GM23338 (cell line): ENCODE measurements around the gene RALGPS1. TPM values are rescaled to one million over a fixed set of nuclear protein-coding genes. Genes with fewer than 3 reads are reported as not detected.

Experiments used
- ATAC-seq: fragments of 200-7000 bp; cut with Tn5 transposase; 3 replicates; pipeline ENCODE4 v1.9.1; 2020
- DNase-seq: peaks from one replicate; pipeline ENCODE4 v3.0.0-alpha.2; 2015; ENCODE audit warnings: low spot score
- H2AFZ ChIP-seq: fragments of 200-600 bp; sonication (generic); 2 replicates; pipeline ENCODE4 v1.8.0; 2016; ENCODE audit warnings: antibody characterized with exemption, mild to moderate bottlenecking, moderate library complexity
- H3F3A ChIP-seq: fragments of 200-600 bp; sonication (generic); replicated peaks from 2 replicates; pipeline ENCODE4 v1.8.0; 2017; ENCODE audit warnings: antibody characterized with exemption, mixed run types, low read depth
- H3K27ac ChIP-seq: fragments of 200-600 bp; sonication (generic); 2 replicates; pipeline ENCODE4 v1.6.1; 2016; ENCODE audit warnings: low read depth
- H3K27me3 ChIP-seq: fragments of 200-600 bp; sonication (generic); 2 replicates; pipeline ENCODE4 v1.8.0; 2016; ENCODE audit warnings: mild to moderate bottlenecking, mixed run types, moderate library complexity; ENCODE audit not compliant: insufficient read depth
- H3K36me3 ChIP-seq: fragments of 200-600 bp; sonication (generic); 2 replicates; pipeline ENCODE4 v1.8.0; 2016; ENCODE audit warnings: mild to moderate bottlenecking; ENCODE audit not compliant: insufficient read depth
- H3K4me1 ChIP-seq: fragments of 200-600 bp; sonication (generic); 2 replicates; pipeline ENCODE4 v1.8.0; 2016; ENCODE audit warnings: mild to moderate bottlenecking, moderate library complexity; ENCODE audit not compliant: insufficient read depth
- H3K4me2 ChIP-seq: fragments of 200-600 bp; sonication (generic); 2 replicates; pipeline ENCODE4 v1.7.1; 2017; ENCODE audit warnings: mixed run types
- H3K4me3 ChIP-seq: fragments of 200-600 bp; sonication (generic); 2 replicates; pipeline ENCODE4 v1.6.1; 2016; ENCODE audit warnings: mixed run types
- H3K79me2 ChIP-seq: fragments of 200-600 bp; sonication (generic); replicated peaks from 2 replicates; pipeline ENCODE4 v1.8.0; 2017; ENCODE audit warnings: mild to moderate bottlenecking; ENCODE audit not compliant: insufficient read depth
- H3K9me2 ChIP-seq: fragments of 200-600 bp; sonication (generic); 2 replicates; pipeline ENCODE4 v1.8.0; 2017; ENCODE audit not compliant: insufficient read depth
- H4K20me1 ChIP-seq: fragments of 200-600 bp; sonication (generic); replicated peaks from 2 replicates; pipeline ENCODE4 v1.8.0; 2017; ENCODE audit warnings: mild to moderate bottlenecking; ENCODE audit not compliant: insufficient read depth
- H3K27ac Mint-ChIP-seq: 2 replicates; pipeline ENCODE4 v1.8.0; 2020; ENCODE audit warnings: inconsistent platforms, mild to moderate bottlenecking, moderate library complexity, mixed read lengths
- H3K27me3 Mint-ChIP-seq: 3 replicates; pipeline ENCODE4 v1.8.0; 2022; ENCODE audit warnings: low read depth, mild to moderate bottlenecking, moderate library complexity, mixed read lengths, inconsistent platforms; ENCODE audit not compliant: insufficient read depth, poor library complexity
- H3K36me3 Mint-ChIP-seq: 3 replicates; pipeline ENCODE4 v1.8.0; 2021; ENCODE audit warnings: low read depth, mild to moderate bottlenecking, inconsistent platforms, moderate library complexity, mixed read lengths
- H3K4me1 Mint-ChIP-seq: 3 replicates; pipeline ENCODE4 v1.8.0; 2020; ENCODE audit warnings: mild to moderate bottlenecking, inconsistent platforms, mixed read lengths
- H3K4me3 Mint-ChIP-seq: 3 replicates; pipeline ENCODE4 v1.8.0; 2021; ENCODE audit warnings: moderate library complexity, mild to moderate bottlenecking, inconsistent platforms, mixed read lengths
- H3K9me3 Mint-ChIP-seq: 3 replicates; pipeline ENCODE4 v1.8.0; 2020; ENCODE audit warnings: moderate library complexity, mild to moderate bottlenecking, inconsistent platforms, mixed read lengths
- EZH2 ChIP-seq: fragments of 200-600 bp; sonication (generic); IDR thresholded peaks from one replicate; pipeline ENCODE4 v1.8.0; 2017; ENCODE audit warnings: antibody characterized with exemption, mild to moderate bottlenecking, low read depth; ENCODE audit not compliant: unreplicated experiment
- POLR2AphosphoS5 ChIP-seq: IDR thresholded peaks from 2 replicates; pipeline ENCODE4 v1.6.1; 2016; ENCODE audit warnings: antibody characterized with exemption, low read depth
- STAT1 ChIP-seq: IDR thresholded peaks from one replicate; pipeline ENCODE4 v1.6.1; 2016; ENCODE audit warnings: antibody characterized with exemption; ENCODE audit not compliant: unreplicated experiment
- ZNF331 ChIP-seq: fragments of 250-450 bp; sonication (Bioruptor Pico); IDR thresholded peaks from 2 replicates; pipeline ENCODE4 v1.5.0; 2020; ENCODE audit warnings: low read depth, mild to moderate bottlenecking, moderate library complexity
- polyA plus RNA-seq: library from polyadenylated mRNA; unstranded; fragments of >200 nt; fragmentation: Nextera tagmentation; extraction: Ambion mirVana; gene quantifications from 2 replicates; pipeline ENCODE4 v1.2.1, GENCODE V29; 2016
- total RNA-seq: library from RNA; depleted of rRNA; stranded (reverse); fragments of >200 nt; shearing (Covaris generic); gene quantifications from 2 replicates; pipeline ENCODE4 v1.2.3, GENCODE V29; 2014
- TF ChIP-seq, protein P1 (sequence below): fragments of 250-450 bp; sonication (Bioruptor Pico); IDR thresholded peaks from 2 replicates; pipeline ENCODE4 v1.5.0; 2020; ENCODE audit warnings: mild to moderate bottlenecking, moderate library complexity
- TF ChIP-seq, protein P2 (sequence below), 2 experiments: fragments of 200-600 bp in 1 of 2; sonication (generic) in 1 of 2; conservative IDR thresholded peaks; 2 replicates each; pipeline versions ENCODE4 v1.5.1 to v1.6.1; 2016 to 2017; ENCODE audit warnings: antibody characterized with exemption in 2 of 2, low read depth in 2 of 2, mild to moderate bottlenecking in 2 of 2, moderate library complexity in 1 of 2

The RALGPS1 gene
- total and polyA plus RNA-seq, 2 experiments from 2014 or later: 18.2 to 57.1 TPM

DNA sequence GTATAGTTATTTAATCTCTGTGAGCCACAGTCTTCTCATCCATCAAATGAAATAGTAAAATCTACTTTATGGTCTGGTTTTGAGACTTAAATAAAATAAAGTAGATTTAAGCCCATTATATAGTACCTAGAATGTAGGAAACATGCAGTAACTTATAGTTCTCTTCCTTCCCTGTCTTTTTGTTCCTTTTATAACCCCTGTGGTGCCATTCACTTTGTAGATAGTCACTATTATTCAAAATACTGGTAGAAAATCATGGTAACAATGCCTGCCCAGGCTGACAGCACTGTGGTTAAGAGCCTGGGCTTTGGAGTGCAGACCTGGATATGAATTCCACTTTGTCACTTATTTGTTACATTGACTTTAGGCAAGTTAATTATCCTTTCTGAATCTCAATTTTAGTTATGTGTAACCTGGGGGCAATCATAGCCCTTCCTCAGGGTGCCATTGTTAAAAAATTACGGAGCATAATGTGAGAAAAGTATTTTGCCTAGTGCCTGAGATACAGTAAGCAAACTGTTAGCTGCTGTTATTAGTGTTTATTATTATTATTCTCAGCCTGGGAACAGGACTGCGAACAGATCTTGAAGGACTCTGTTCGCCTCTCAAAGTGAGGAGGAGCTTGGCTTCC lies 100.4 kb downstream of the RALGPS1 start (continued):
- TF ChIP-seq, protein P1, sequence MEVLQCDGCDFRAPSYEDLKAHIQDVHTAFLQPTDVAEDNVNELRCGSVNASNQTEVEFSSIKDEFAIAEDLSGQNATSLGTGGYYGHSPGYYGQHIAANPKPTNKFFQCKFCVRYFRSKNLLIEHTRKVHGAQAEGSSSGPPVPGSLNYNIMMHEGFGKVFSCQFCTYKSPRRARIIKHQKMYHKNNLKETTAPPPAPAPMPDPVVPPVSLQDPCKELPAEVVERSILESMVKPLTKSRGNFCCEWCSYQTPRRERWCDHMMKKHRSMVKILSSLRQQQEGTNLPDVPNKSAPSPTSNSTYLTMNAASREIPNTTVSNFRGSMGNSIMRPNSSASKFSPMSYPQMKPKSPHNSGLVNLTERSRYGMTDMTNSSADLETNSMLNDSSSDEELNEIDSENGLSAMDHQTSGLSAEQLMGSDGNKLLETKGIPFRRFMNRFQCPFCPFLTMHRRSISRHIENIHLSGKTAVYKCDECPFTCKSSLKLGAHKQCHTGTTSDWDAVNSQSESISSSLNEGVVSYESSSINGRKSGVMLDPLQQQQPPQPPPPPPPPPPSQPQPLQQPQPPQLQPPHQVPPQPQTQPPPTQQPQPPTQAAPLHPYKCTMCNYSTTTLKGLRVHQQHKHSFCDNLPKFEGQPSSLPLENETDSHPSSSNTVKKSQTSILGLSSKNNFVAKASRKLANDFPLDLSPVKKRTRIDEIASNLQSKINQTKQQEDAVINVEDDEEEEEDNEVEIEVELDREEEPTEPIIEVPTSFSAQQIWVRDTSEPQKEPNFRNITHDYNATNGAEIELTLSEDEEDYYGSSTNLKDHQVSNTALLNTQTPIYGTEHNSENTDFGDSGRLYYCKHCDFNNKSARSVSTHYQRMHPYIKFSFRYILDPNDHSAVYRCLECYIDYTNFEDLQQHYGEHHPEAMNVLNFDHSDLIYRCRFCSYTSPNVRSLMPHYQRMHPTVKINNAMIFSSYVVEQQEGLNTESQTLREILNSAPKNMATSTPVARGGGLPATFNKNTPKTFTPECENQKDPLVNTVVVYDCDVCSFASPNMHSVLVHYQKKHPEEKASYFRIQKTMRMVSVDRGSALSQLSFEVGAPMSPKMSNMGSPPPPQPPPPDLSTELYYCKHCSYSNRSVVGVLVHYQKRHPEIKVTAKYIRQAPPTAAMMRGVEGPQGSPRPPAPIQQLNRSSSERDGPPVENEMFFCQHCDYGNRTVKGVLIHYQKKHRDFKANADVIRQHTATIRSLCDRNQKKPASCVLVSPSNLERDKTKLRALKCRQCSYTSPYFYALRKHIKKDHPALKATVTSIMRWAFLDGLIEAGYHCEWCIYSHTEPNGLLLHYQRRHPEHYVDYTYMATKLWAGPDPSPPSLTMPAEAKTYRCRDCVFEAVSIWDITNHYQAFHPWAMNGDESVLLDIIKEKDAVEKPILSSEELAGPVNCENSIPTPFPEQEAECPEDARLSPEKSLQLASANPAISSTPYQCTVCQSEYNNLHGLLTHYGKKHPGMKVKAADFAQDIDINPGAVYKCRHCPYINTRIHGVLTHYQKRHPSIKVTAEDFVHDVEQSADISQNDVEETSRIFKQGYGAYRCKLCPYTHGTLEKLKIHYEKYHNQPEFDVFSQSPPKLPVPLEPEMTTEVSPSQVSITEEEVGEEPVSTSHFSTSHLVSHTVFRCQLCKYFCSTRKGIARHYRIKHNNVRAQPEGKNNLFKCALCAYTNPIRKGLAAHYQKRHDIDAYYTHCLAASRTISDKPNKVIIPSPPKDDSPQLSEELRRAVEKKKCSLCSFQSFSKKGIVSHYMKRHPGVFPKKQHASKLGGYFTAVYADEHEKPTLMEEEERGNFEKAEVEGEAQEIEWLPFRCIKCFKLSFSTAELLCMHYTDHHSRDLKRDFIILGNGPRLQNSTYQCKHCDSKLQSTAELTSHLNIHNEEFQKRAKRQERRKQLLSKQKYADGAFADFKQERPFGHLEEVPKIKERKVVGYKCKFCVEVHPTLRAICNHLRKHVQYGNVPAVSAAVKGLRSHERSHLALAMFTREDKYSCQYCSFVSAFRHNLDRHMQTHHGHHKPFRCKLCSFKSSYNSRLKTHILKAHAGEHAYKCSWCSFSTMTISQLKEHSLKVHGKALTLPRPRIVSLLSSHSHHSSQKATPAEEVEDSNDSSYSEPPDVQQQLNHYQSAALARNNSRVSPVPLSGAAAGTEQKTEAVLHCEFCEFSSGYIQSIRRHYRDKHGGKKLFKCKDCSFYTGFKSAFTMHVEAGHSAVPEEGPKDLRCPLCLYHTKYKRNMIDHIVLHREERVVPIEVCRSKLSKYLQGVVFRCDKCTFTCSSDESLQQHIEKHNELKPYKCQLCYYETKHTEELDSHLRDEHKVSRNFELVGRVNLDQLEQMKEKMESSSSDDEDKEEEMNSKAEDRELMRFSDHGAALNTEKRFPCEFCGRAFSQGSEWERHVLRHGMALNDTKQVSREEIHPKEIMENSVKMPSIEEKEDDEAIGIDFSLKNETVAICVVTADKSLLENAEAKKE (CRISPR knock-in tag): no peak
- TF ChIP-seq POLR2AphosphoS5: no peak

DNA sequence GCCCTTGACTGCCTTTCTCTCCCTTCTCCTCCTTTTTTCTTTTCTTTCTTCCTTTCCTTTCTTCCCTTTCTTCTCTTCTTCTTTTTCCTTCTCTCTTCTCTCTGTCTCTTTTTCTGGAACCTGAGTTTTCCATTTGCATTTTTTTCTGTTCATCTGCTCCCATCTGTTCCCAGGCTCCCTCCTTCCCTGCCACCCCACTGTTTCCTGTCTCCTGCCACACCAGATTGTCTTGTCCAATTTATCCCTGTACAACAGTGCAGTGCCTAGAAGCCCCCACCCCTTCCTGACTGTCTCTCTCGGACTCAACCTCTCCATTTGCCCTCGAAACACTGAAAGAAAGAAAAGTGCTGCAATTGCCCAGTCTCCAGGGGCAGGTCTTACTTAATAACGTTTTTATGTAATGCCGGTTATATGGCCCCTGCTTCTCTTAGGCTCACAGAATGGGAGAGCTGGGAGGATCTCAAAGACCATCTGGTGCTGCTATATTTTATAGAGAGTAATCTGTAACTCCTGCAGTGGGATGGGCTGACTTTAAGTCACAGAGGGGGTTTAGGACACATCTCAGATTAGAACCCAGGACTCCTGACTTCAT lies 101.4 kb downstream of the RALGPS1 start:
- Histone ChIP-seq H3K27ac (no peak overlapping the region), H3K79me2 (no peaks in the 10 kb centered on the region), H3F3A (no peaks in the 10 kb centered on the region), H3K4me3 (no peak overlapping the region), H3K4me1 (peaks cover 8% of the 10 kb centered on the region; the same call in 1 of the 2 replicates), H4K20me1 (no peaks in the 10 kb centered on the region; the same call in 1 of the 2 replicates), H2AFZ (no peak overlapping the region), H3K36me3 (no peaks in the 10 kb centered on the region), H3K27me3 (no peaks in the 10 kb centered on the region), H3K4me2 (no peak overlapping the region), H3K9me2 (no peaks in the 10 kb centered on the region)
- H3K36me3 Mint-ChIP-seq: no peaks in the 10 kb centered on the region
- H3K4me1 Mint-ChIP-seq: peaks cover 15% of the 10 kb centered on the region
- H3K27me3 Mint-ChIP-seq: peaks cover 2% of the 10 kb centered on the region
- no peak overlapping the region for H3K4me3 Mint-ChIP-seq
- no peaks in the 10 kb centered on the region; the same call in 2 of the 3 replicates for H3K9me3 Mint-ChIP-seq
- no peak for ATAC-seq
- H3K27ac Mint-ChIP-seq: no peak overlapping the region
- DNase-seq: no peak
- TF ChIP-seq POLR2AphosphoS5 (no peak), EZH2 (no peak), ZNF331 (CRISPR knock-in tag) (no peak), STAT1 (no peak)
- TF ChIP-seq, protein P1 (CRISPR knock-in tag): no peak
- TF ChIP-seq, protein P2, sequence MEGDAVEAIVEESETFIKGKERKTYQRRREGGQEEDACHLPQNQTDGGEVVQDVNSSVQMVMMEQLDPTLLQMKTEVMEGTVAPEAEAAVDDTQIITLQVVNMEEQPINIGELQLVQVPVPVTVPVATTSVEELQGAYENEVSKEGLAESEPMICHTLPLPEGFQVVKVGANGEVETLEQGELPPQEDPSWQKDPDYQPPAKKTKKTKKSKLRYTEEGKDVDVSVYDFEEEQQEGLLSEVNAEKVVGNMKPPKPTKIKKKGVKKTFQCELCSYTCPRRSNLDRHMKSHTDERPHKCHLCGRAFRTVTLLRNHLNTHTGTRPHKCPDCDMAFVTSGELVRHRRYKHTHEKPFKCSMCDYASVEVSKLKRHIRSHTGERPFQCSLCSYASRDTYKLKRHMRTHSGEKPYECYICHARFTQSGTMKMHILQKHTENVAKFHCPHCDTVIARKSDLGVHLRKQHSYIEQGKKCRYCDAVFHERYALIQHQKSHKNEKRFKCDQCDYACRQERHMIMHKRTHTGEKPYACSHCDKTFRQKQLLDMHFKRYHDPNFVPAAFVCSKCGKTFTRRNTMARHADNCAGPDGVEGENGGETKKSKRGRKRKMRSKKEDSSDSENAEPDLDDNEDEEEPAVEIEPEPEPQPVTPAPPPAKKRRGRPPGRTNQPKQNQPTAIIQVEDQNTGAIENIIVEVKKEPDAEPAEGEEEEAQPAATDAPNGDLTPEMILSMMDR (conservative IDR thresholded peaks at IDR 0.05; ENCODE audit: low read depth in 2 of 2): no peak
